HL-60 (cell line): ENCODE results near the gene ADGRB2.
"Not testable (repeated sequence)": the region's sequence is repeated elsewhere in the genome, so short reads cannot be mapped to it uniquely, and the experiment has no call there.

Experiments used
- DNase-seq, 2 experiments: peaks; one replicate each; pipeline ENCODE4 v3.0.0-alpha.2; 2010 to 2020; ENCODE audit warnings: low read depth in 1 of 2, low spot score in 1 of 2
- H3K27ac ChIP-seq: fragments of 250-450 bp; sonication (Bioruptor Pico); replicated peaks from 2 replicates; pipeline ENCODE4 v1.5.1; 2020; ENCODE audit warnings: mild to moderate bottlenecking, moderate library complexity
- H3K27me3 ChIP-seq: fragments of 250-450 bp; sonication (Bioruptor Pico); 2 replicates; pipeline ENCODE4 v1.5.1; 2021; ENCODE audit warnings: mild to moderate bottlenecking, moderate library complexity; ENCODE audit not compliant: insufficient read depth, poor library complexity, severe bottlenecking
- H3K4me3 ChIP-seq: replicated peaks from 2 replicates; pipeline ENCODE4 v1.5.1; 2011; ENCODE audit warnings: mild to moderate bottlenecking, control low read depth, low read length; ENCODE audit not compliant: insufficient read depth
- GABPA ChIP-seq: IDR thresholded peaks from 2 replicates; pipeline ENCODE4 v1.6.1; 2012; ENCODE audit warnings: low read depth
- POLR2AphosphoS5 ChIP-seq: IDR thresholded peaks from 2 replicates; pipeline ENCODE4 v1.6.1; 2012; ENCODE audit warnings: low read depth
- SPI1 ChIP-seq: IDR thresholded peaks from 2 replicates; pipeline ENCODE4 v1.6.1; 2012; ENCODE audit warnings: low read depth, mild to moderate bottlenecking, borderline replicate concordance
- TF ChIP-seq, protein P1 (sequence below): IDR thresholded peaks from 2 replicates; pipeline ENCODE4 v1.6.1; 2012; ENCODE audit warnings: low read depth; ENCODE audit not compliant: insufficient replicate concordance
- TF ChIP-seq, protein P2 (sequence below): IDR thresholded peaks from one replicate; pipeline ENCODE4 v1.5.1; 2011; ENCODE audit warnings: low read length, control low read depth, inconsistent platforms; ENCODE audit not compliant: insufficient read depth

Gene ADGRB2

DNA sequence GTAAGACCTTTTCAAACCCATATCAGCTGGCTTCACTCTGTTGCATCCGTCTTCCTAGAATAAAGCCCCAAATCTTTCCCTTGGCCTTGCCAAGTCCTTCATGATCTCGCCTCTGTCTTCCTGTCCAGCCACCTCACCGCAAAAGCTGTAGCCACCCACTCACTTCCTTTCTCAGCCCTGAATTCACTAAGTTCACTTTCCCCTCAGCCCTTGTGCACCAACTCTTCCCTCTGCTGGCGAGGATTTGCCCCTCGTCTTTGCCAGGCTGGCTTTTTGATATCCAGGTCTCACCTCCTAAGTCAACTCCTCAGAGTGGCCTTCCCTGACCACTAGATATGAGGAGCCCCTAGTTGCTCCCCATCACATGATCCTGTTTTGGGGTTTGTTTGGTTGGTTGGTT, 56.4 kb downstream of the ADGRB2 start:
- H3K27me3 ChIP-seq, result peaks cover 40% of the 10 kb centered on the region
- peak in 1 of 2 experiments; percentile 16 for DNase-seq
- no peak overlapping the region for H3K27ac ChIP-seq
- TF ChIP-seq SPI1, result 0 out of 2 replicates have a peak, but pooled peaks have one; percentile 30
- TF ChIP-seq, protein P1, sequence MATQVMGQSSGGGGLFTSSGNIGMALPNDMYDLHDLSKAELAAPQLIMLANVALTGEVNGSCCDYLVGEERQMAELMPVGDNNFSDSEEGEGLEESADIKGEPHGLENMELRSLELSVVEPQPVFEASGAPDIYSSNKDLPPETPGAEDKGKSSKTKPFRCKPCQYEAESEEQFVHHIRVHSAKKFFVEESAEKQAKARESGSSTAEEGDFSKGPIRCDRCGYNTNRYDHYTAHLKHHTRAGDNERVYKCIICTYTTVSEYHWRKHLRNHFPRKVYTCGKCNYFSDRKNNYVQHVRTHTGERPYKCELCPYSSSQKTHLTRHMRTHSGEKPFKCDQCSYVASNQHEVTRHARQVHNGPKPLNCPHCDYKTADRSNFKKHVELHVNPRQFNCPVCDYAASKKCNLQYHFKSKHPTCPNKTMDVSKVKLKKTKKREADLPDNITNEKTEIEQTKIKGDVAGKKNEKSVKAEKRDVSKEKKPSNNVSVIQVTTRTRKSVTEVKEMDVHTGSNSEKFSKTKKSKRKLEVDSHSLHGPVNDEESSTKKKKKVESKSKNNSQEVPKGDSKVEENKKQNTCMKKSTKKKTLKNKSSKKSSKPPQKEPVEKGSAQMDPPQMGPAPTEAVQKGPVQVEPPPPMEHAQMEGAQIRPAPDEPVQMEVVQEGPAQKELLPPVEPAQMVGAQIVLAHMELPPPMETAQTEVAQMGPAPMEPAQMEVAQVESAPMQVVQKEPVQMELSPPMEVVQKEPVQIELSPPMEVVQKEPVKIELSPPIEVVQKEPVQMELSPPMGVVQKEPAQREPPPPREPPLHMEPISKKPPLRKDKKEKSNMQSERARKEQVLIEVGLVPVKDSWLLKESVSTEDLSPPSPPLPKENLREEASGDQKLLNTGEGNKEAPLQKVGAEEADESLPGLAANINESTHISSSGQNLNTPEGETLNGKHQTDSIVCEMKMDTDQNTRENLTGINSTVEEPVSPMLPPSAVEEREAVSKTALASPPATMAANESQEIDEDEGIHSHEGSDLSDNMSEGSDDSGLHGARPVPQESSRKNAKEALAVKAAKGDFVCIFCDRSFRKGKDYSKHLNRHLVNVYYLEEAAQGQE, result no peak
- no peak for TF ChIP-seq GABPA
- TF ChIP-seq, protein P2, sequence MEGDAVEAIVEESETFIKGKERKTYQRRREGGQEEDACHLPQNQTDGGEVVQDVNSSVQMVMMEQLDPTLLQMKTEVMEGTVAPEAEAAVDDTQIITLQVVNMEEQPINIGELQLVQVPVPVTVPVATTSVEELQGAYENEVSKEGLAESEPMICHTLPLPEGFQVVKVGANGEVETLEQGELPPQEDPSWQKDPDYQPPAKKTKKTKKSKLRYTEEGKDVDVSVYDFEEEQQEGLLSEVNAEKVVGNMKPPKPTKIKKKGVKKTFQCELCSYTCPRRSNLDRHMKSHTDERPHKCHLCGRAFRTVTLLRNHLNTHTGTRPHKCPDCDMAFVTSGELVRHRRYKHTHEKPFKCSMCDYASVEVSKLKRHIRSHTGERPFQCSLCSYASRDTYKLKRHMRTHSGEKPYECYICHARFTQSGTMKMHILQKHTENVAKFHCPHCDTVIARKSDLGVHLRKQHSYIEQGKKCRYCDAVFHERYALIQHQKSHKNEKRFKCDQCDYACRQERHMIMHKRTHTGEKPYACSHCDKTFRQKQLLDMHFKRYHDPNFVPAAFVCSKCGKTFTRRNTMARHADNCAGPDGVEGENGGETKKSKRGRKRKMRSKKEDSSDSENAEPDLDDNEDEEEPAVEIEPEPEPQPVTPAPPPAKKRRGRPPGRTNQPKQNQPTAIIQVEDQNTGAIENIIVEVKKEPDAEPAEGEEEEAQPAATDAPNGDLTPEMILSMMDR, result no peak
- TF ChIP-seq POLR2AphosphoS5, result no peak
- H3K4me3 ChIP-seq, result no peak overlapping the region

DNA sequence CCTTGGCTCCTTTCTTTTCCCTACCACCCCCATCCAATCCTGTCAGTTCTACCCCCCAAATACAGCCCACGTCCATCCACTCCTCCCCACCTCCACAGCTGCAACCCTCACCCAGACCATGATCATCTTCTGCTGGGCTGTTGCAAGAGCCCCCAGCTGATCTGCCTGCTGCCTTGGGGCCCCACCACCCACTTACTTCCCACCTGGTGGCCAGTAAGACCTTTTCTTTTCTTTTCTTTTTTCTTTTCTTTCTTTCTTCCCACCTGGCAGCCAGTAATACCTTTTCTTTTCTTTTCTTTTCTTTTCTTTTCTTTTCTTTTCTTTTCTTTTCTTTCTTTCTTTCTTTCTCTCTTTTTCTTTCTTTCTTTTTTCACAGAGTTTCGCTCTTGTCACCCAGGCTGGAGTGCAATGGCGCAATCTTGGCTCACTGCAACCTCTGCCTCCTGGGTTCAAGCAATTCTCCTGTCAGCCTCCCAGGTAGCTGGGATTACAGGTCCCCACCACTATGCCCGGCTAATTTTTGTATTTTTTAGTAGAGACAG, 57.0 kb downstream of the ADGRB2 start:
- H3K4me3 ChIP-seq, DNase-seq, H3K27ac ChIP-seq: not testable (repeated sequence)
- H3K27me3 ChIP-seq, result peaks cover 37% of the 10 kb centered on the region

DNA sequence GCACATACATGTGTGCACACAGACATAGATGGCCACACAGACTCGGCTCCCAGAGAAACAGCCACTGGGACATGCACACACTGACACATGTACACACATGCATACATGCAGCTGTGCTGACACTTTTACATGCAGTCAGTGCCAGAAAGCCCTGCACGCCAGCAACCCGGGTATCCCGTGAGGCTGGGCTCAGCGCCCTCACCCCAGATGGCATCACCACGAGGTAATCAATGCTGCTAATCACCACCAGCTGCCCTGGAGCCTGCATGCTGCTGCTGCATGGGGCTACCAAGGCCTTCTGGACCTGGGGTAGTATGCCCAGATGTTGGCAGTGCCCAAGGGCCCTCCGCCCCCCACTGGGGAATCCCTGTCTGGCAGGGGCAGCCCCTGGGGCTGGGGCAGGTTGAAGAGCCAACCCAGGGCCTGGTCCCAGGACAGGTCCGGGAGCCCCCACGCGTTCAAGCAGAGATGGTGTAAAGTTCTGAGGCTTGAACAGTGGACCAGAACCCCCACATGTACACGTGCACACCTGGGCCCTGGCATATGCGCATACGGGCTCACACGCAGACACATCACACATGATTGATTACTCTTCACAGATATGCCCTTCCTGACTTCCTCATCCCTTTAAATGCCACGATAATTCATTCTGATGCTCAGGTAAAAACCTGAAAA, 57.6 kb downstream of the ADGRB2 start:
- no peak for DNase-seq
- no peak overlapping the region for H3K4me3 ChIP-seq
- no peak overlapping the region for H3K27ac ChIP-seq
- TF ChIP-seq SPI1 (no peak), POLR2AphosphoS5 (no peak), GABPA (no peak)
- TF ChIP-seq, protein P2, result no peak
- TF ChIP-seq, protein P1, result no peak
- H3K27me3 ChIP-seq, result peaks cover 37% of the 10 kb centered on the region

DNA sequence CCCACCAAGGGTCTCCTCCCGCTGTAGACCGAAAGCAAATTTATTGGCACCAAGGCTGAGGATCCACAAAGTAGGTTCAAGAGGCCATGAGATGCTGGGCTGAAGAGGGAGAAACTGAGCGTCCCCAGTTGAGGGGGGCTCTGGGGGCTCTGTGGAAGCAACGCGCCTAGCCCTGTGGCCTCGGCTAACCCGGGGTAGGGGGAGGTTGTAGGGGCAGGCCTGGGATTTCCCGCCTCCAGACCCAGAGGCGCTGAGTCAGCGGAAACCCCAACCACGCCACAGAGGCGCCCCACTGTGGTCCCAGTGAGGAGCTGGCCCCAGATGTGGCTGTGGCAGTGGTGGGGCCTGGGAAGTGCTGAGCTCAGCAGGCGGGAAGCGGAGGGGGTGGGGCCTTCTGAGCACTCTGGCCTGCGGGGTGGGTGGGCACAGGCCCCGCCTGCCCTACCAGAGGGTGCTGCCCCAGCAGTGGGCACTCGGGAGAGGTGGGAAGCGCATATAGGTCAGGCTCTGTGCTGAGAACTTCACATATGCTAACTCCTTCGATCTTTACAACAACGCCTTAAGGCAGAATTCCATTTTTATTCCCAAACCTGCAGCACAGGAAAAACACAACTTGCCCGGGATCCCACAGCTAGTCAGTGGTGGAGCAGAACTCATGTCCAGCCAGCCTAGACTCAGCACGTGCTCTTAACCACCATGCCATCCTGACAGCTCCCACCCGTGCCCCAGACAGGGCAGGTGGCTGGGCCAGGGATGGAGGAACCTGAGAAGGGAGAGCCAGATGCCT, 58.9 kb downstream of the ADGRB2 start:
- TF ChIP-seq, protein P1, result no peak
- TF ChIP-seq GABPA (no peak), POLR2AphosphoS5 (no peak), SPI1 (no peak)
- TF ChIP-seq, protein P2, result no peak
- Histone ChIP-seq H3K27ac (no peak overlapping the region), H3K4me3 (no peak overlapping the region), H3K27me3 (peaks cover 37% of the 10 kb centered on the region)
- peak in 1 of 2 experiments; percentile 34 for DNase-seq
